IPS-18c (cell line): ENCODE measurements around the gene ERLEC1.
"Not testable (repeated sequence)": the region's sequence is repeated elsewhere in the genome, so short reads cannot be mapped to it uniquely, and the experiment has no call there.

Source experiments
- H3K4me3 ChIP-seq: 2 replicates; pipeline ENCODE4 v1.7.0; 2013; ENCODE audit warnings: low read depth, mild to moderate bottlenecking, low read length, moderate library complexity; ENCODE audit not compliant: insufficient read depth
- H3K9me3 ChIP-seq: one replicate; pipeline ENCODE4 v1.6.1; 2013; ENCODE audit warnings: mild to moderate bottlenecking, low read length, moderate library complexity; ENCODE audit not compliant: control insufficient read depth, insufficient read depth

ERLEC1 gene

GRCh38 chr2:53820711-53821110 lies 33.9 kb downstream of the ERLEC1 start:
- Histone ChIP-seq H3K9me3 (no peaks in the 10 kb centered on the region), H3K4me3 (no peak overlapping the region)

DNA sequence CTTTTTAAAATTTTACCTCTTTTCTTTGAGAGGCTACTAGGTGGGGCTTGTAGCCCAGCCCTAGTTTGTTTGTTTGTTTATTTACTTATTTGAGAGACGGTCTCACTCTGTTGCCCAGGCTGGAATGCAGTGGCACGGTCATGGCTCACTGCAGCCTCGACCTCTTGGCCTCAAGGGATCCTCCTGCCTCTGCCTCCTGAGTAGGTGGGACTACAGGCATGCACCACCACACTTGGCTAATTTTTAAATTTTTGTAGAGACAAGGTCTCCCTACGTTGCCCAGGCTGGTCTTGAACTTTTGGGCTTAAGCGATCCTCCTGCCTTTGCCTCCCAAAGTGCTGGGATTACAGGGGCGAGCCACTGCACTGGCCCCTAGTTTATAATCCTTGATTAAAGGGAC lies 35.0 kb downstream of the ERLEC1 start:
- H3K4me3 ChIP-seq: no peak overlapping the region
- H3K9me3 ChIP-seq: no peaks in the 10 kb centered on the region

GRCh38 chr2:53823639-53824038 lies 36.8 kb downstream of the ERLEC1 start:
- not testable (repeated sequence) for H3K9me3 ChIP-seq, H3K4me3 ChIP-seq

GRCh38 chr2:53826030-53826410 lies 39.2 kb downstream of the ERLEC1 start:
- no peak overlapping the region for H3K4me3 ChIP-seq
- H3K9me3 ChIP-seq: no peaks in the 10 kb centered on the region

GRCh38 chr2:53826587-53827397 lies 39.9 kb downstream of the ERLEC1 start:
- Histone ChIP-seq H3K9me3 (no peaks in the 10 kb centered on the region), H3K4me3 (no peak overlapping the region)

DNA sequence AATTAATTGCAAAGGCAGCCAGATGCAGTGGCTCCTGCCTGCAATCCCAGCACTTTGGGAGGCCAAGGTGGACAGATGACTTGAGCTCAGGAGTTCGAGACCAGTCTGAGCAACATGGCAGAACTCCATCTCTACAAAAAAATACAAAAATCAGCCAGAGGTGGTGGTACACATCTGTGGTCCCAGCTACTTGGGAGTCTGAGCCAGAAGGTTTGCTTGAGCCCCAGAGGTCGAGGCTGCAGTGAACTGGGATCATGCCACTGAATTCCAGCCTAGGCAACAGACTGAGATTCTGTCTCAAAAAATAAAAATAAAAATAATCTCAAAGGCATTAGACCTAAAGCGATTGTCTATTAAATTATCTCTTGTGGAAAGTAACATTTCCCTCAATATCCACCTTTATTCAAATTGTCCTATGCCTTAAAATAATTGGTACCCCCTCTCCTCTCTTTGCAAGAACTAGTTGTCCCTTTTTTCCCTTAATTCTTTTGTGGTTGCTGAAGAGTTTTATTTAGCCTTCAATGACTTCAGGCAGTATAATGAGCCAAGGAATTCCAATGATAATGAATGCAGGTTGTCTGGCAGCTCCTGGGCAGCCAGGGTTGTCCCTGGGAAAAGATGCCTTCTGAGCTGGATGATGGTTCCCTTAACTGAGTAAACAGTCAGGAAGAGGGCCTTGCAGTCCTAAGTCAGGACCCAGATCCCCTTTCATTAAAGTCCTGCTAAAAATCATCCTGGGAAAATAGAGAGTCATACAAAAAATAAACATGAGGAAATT lies 40.7 kb downstream of the ERLEC1 start:
- Histone ChIP-seq H3K9me3 (no peaks in the 10 kb centered on the region), H3K4me3 (no peak overlapping the region)

GRCh38 chr2:53828331-53828730 lies 41.5 kb downstream of the ERLEC1 start:
- no peak overlapping the region for H3K4me3 ChIP-seq
- no peaks in the 10 kb centered on the region for H3K9me3 ChIP-seq

DNA sequence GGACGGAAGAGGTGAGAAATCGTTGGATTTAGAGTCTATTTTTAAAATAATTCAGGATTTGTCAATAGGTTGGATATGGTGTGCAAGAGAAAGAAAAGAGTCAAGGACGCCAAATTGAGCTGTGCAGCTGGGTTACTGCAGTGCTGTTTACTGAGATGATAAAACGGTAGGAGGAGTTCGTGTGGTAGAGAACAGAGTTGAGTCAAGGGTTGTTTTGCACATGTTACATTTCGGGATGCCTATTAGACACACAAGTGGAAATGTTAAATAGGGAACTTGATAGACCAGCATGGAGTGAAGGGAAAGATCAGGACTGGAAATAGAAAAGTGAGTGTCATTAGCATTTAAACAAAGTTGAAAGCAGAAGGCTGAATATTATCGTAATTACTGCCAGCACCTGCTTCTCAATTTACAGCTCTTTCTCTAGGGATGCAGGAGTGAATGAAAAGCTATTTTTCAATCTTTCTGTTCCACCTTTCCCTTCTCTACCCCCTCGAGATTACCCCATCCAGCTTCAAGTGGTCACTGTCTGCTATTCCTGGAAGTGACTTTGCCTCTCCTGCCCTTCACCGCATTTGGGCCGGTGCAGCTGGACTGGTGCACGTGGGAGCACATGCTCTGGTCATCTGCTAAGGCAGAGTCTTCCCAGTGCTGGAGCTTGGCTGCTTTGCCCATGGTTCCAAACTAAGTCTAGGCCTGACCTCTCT lies 42.6 kb downstream of the ERLEC1 start:
- no peak overlapping the region for H3K4me3 ChIP-seq
- H3K9me3 ChIP-seq: no peaks in the 10 kb centered on the region

- H3K4me3 ChIP-seq, H3K9me3 ChIP-seq: not testable (repeated sequence)
Measured at GRCh38 chr2:53829980-53830290, 43.1 kb downstream of the ERLEC1 start.

DNA sequence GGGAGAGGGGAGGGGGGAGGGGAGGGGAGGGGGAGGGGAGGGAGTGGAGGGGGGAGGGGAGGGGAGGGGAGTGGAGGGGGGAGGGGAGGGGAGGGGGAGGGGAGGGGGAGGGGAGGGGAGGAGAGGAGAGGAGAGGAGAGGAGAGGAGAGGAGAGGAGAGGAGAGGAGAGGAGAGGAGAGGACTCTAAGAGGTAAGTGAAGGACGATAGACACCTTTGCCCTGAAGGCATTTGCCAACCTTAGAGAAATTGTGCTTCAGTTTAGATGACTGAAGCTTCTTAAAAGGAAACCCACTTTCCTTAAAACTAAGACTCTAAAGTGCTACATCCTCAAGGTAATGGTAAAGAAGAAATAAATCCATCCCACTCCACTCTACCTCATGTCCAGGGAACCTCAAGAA lies 53.7 kb downstream of the ERLEC1 start:
- Histone ChIP-seq H3K4me3 (no peak overlapping the region), H3K9me3 (no peaks in the 10 kb centered on the region)

DNA sequence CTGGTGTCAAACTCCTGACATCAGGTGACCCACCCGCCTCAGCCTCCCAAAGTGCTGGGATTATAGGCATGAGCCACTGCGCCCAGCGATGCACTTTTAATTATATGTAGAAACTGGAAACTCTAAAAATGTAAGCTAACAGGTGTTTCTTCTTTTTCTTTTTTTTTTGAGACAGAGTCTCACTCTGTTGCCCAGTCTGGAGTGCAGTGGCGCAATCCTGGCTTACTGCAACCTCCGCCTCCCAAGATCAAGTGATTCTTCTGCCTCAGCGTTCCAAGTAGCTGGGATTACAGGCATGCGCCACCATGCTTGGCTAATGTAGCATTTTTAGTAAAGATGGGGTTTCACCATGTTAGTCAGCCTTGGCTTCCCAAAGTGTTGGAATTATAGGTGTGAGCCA lies 54.8 kb downstream of the ERLEC1 start:
- H3K9me3 ChIP-seq, H3K4me3 ChIP-seq: not testable (repeated sequence)

GRCh38 chr2:53842891-53843290 lies 56.0 kb downstream of the ERLEC1 start:
- H3K9me3 ChIP-seq: no peaks in the 10 kb centered on the region
- H3K4me3 ChIP-seq: no peak overlapping the region

GRCh38 chr2:53843595-53843994 lies 56.8 kb downstream of the ERLEC1 start:
- Histone ChIP-seq H3K9me3 (no peaks in the 10 kb centered on the region), H3K4me3 (no peak overlapping the region)

DNA sequence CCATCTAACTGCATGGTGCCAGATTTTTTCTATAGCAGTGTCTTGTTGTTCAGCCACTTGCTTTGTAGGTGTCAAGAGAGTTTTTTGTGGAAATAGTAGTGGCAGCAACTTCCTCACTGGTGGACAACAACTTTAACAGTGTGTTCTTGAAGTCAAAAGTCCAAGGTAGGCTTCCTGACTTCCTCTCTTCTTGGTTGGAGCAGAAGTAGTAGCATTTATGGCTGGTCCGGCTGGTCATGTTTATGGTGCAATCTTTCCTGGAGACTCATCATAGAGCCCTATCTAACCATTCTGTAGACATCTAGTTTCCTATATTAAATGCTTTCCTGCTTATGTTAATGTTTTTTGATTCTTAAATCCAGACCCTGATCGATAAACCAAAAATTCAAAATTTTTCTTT lies 61.2 kb downstream of the ERLEC1 start:
- no peaks in the 10 kb centered on the region for H3K9me3 ChIP-seq
- H3K4me3 ChIP-seq: no peak overlapping the region

GRCh38 chr2:53851052-53851757 lies 64.4 kb downstream of the ERLEC1 start:
- not testable (repeated sequence) for H3K4me3 ChIP-seq, H3K9me3 ChIP-seq

DNA sequence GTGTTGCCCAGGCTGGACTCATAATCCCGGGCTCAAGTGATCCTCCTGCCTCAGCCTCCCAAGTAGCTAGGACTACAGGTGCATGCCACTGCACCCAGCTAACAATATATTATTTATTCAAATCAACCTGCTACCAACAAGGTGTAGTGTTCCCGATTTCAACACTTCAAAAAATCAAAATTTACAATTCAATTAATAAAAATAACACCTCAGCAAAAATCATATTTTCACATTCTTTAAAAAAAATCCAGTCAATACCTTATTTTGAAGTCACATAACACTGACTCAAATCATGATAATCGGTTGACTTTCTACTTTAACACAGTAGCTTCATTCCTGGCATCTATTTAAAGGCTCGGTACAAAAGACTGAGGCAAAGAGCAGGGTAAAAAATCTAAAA lies 65.7 kb downstream of the ERLEC1 start:
- H3K9me3 ChIP-seq: no peaks in the 10 kb centered on the region

DNA sequence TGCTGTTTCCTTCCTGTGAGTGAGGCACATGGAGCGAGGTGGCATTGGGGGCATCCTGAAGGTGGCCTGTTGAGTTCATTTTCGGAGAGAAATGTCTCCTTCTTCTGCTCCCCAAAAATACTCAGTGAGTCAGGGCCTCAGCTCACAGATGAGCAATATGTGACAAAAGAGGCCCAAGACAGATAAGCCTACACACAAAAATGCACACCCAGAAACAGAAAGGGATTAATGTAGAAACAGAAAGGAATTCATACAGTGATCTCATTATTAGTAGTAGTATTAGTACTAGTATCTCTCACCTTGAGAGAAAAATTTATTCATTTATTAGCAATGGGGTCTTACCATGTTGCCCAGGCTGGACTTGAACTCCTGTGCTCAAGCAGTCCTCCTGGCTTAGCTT lies 67.8 kb downstream of the ERLEC1 start:
- Histone ChIP-seq H3K9me3 (no peaks in the 10 kb centered on the region), H3K4me3 (no peak overlapping the region)

More for the DNA sequence above, 65.7 kb downstream of the ERLEC1 start:
- H3K4me3 ChIP-seq: no peak overlapping the region
